HL-60 (cell line): ENCODE measurements around the gene ZPLD1.

ENCODE experiments used
- DNase-seq, 2 experiments: peaks; one replicate each; pipeline ENCODE4 v3.0.0-alpha.2; 2010 to 2020; ENCODE audit warnings: low read depth in 1 of 2, low spot score in 1 of 2
- H3K27ac ChIP-seq: fragments of 250-450 bp; sonication (Bioruptor Pico); replicated peaks from 2 replicates; pipeline ENCODE4 v1.5.1; 2020; ENCODE audit warnings: mild to moderate bottlenecking, moderate library complexity
- H3K27me3 ChIP-seq: fragments of 250-450 bp; sonication (Bioruptor Pico); 2 replicates; pipeline ENCODE4 v1.5.1; 2021; ENCODE audit warnings: mild to moderate bottlenecking, moderate library complexity; ENCODE audit not compliant: insufficient read depth, poor library complexity, severe bottlenecking
- H3K4me3 ChIP-seq: replicated peaks from 2 replicates; pipeline ENCODE4 v1.5.1; 2011; ENCODE audit warnings: mild to moderate bottlenecking, control low read depth, low read length; ENCODE audit not compliant: insufficient read depth
- CTCF ChIP-seq: IDR thresholded peaks from one replicate; pipeline ENCODE4 v1.5.1; 2011; ENCODE audit warnings: low read length, control low read depth, inconsistent platforms; ENCODE audit not compliant: insufficient read depth
- GABPA ChIP-seq: IDR thresholded peaks from 2 replicates; pipeline ENCODE4 v1.6.1; 2012; ENCODE audit warnings: low read depth
- POLR2AphosphoS5 ChIP-seq: IDR thresholded peaks from 2 replicates; pipeline ENCODE4 v1.6.1; 2012; ENCODE audit warnings: low read depth
- REST ChIP-seq: IDR thresholded peaks from 2 replicates; pipeline ENCODE4 v1.6.1; 2012; ENCODE audit warnings: low read depth; ENCODE audit not compliant: insufficient replicate concordance
- SPI1 ChIP-seq: IDR thresholded peaks from 2 replicates; pipeline ENCODE4 v1.6.1; 2012; ENCODE audit warnings: low read depth, mild to moderate bottlenecking, borderline replicate concordance
- long read RNA-seq: library from polyadenylated mRNA; unstranded; transcript quantifications from one replicate; pipeline ENCODE4 v2.0.0, GENCODE V29; 2020

ZPLD1 gene
- long read RNA-seq, partial matches to known transcripts = 0 of 1 reads
- long read RNA-seq, other reads (novel, unspliced or antisense) = 1 of 1 reads

GRCh38 chr3:102434715-102435114, at the start of gene ZPLD1:
Gene ZPLD1, plus strand, starts transcription at chr3:102435015. Its CDS starts 3,473 bp downstream, at chr3:102438488.
- no peak for DNase-seq
- TF ChIP-seq POLR2AphosphoS5 (no peak), CTCF (no peak)
- no peaks in the 10 kb centered on the region for H3K27me3 ChIP-seq
- no peak within 1 kb of the TSS for H3K27ac ChIP-seq
- no peak within 1 kb of the TSS for H3K4me3 ChIP-seq

GRCh38 chr3:102390171-102390864, 44.5 kb upstream of the ZPLD1 start:
- no peaks in the 10 kb centered on the region for H3K27me3 ChIP-seq
- no peak overlapping the region for H3K27ac ChIP-seq
- no peak overlapping the region for H3K4me3 ChIP-seq
- no peak for TF ChIP-seq CTCF
- TF ChIP-seq GABPA = no peak
- no peak for TF ChIP-seq REST
- no peak for TF ChIP-seq SPI1
- no peak for TF ChIP-seq POLR2AphosphoS5
- DNase-seq = no peak

- H3K27ac ChIP-seq = no peak overlapping the region
- no peak overlapping the region for H3K4me3 ChIP-seq
- no peak for DNase-seq
- no peak for TF ChIP-seq POLR2AphosphoS5
- no peak for TF ChIP-seq CTCF
- no peak for TF ChIP-seq REST
- no peak for TF ChIP-seq GABPA
- no peak for TF ChIP-seq SPI1
- no peaks in the 10 kb centered on the region for H3K27me3 ChIP-seq
Observed at GRCh38 chr3:102390916-102391315, 43.9 kb upstream of the ZPLD1 start.

GRCh38 chr3:102391491-102391890, 43.3 kb upstream of the ZPLD1 start:
- DNase-seq = no peak
- H3K27ac ChIP-seq = no peak overlapping the region
- no peaks in the 10 kb centered on the region for H3K27me3 ChIP-seq
- TF ChIP-seq SPI1 (no peak), CTCF (no peak), REST (no peak), POLR2AphosphoS5 (no peak), GABPA (no peak)
- no peak overlapping the region for H3K4me3 ChIP-seq
